ENCODE measurements around the gene CD99.
A peak's percentile ranks its signal among the peaks of the same experiment; 100 is the strongest.

CD99 gene

GRCh38 chrX:2684256-2684655 is 6.8 kb upstream of the CD99 start:
- no peak overlapping the region for H3K4me3 ChIP-seq (ENCODE audit: low read depth, low read length)
- H3K27me3 ChIP-seq (replicated peaks): no peaks in the 10 kb centered on the region
- no peak for DNase-seq

GRCh38 chrX:2685886-2686285 is 5.2 kb upstream of the CD99 start:
- no peak for DNase-seq
- in situ Hi-C loops (cut with HindIII; ENCODE audit: low pct_ligation_motif_present, low sequenced_read_pairs): no loop called here
- TF ChIP-seq CTCF (IDR thresholded peaks at IDR 0.05; ENCODE audit: low read depth, low read length, missing control alignments): no peak
- no peaks in the 10 kb centered on the region for H3K27me3 ChIP-seq (replicated peaks)
- H3K27ac ChIP-seq: no peak overlapping the region
- H3K4me3 ChIP-seq (ENCODE audit: low read depth, low read length): no peak overlapping the region
- no peaks in the 10 kb centered on the region for H3K36me3 ChIP-seq (replicated peaks)

More at GRCh38 chrX:2684256-2684655, 6.8 kb upstream of the CD99 start:
- no peaks in the 10 kb centered on the region for H3K36me3 ChIP-seq (replicated peaks)
- no peak for TF ChIP-seq CTCF (IDR thresholded peaks at IDR 0.05; ENCODE audit: low read depth, low read length, missing control alignments)
- in situ Hi-C loops (cut with HindIII; ENCODE audit: low pct_ligation_motif_present, low sequenced_read_pairs): no loop called here
- no peak overlapping the region for H3K27ac ChIP-seq

GRCh38 chrX:2689773-2690666 is 1.1 kb upstream of the CD99 start:
- Histone ChIP-seq H3K27me3 (replicated peaks) (no peaks in the 10 kb centered on the region), H3K36me3 (replicated peaks) (no peaks in the 10 kb centered on the region), H3K4me3 (ENCODE audit: low read depth, low read length) (peak overlapping the region; percentile 76), H3K27ac (no peak overlapping the region)
- TF ChIP-seq CTCF (IDR thresholded peaks at IDR 0.05; ENCODE audit: low read depth, low read length, missing control alignments): no peak
- in situ Hi-C loops (cut with HindIII; ENCODE audit: low pct_ligation_motif_present, low sequenced_read_pairs): no loop called here
- DNase-seq: no peak

GRCh38 chrX:2691543-2692220 is 587 bp downstream of the CD99 start:
- no peaks in the 10 kb centered on the region for H3K36me3 ChIP-seq (replicated peaks)
- DNase-seq: no peak
- no peak for TF ChIP-seq CTCF (IDR thresholded peaks at IDR 0.05; ENCODE audit: low read depth, low read length, missing control alignments)
- no peaks in the 10 kb centered on the region for H3K27me3 ChIP-seq (replicated peaks)
- H3K4me3 ChIP-seq (ENCODE audit: low read depth, low read length): peak overlapping the region; percentile 76
- peak overlapping the region; percentile 27 for H3K27ac ChIP-seq
- in situ Hi-C loops (cut with HindIII; ENCODE audit: low pct_ligation_motif_present, low sequenced_read_pairs): no loop called here

- in situ Hi-C loops (cut with HindIII; ENCODE audit: low pct_ligation_motif_present, low sequenced_read_pairs): no loop called here
- H3K36me3 ChIP-seq (replicated peaks): peaks cover 4% of the 10 kb centered on the region
These were observed 1.4 kb downstream of the CD99 start for GRCh38 chrX:2692221-2693112.

More at GRCh38 chrX:2692221-2693112, 1.4 kb downstream of the CD99 start:
- no peaks in the 10 kb centered on the region for H3K27me3 ChIP-seq (replicated peaks)
- no peak for DNase-seq
- TF ChIP-seq CTCF (IDR thresholded peaks at IDR 0.05; ENCODE audit: low read depth, low read length, missing control alignments): no peak
- peak overlapping the region; percentile 27 for H3K27ac ChIP-seq
- peak overlapping the region; percentile 76 for H3K4me3 ChIP-seq (ENCODE audit: low read depth, low read length)

Measured in brain microvascular endothelial cell (primary cell).